Keratinocyte (primary cell): ENCODE data around the gene PARD3. TPM values are rescaled to one million over a fixed set of nuclear protein-coding genes. Genes with fewer than 3 reads are reported as not detected.

Source experiments
- DNase-seq: peaks from one replicate; pipeline ENCODE4 v3.0.0-alpha.2; 2011; ENCODE audit warnings: low read depth, missing footprints, low spot score
- FAIRE-seq: peaks from 2 replicates; lab custom pipeline; 2011; peaks lifted over from hg19 to GRCh38; lab: Jason Lieb, UNC
- H2AFZ ChIP-seq: 2 replicates; pipeline ENCODE4 v1.6.0; 2012; ENCODE audit warnings: low read length, control low read depth, inconsistent platforms; ENCODE audit not compliant: control insufficient read depth
- H3K27ac ChIP-seq: 2 replicates; pipeline ENCODE4 v1.5.1; 2011; ENCODE audit warnings: low read length; ENCODE audit not compliant: control insufficient read depth, insufficient read depth
- H3K27me3 ChIP-seq: 3 replicates; pipeline ENCODE4 v1.6.0; 2011; ENCODE audit warnings: low read length; ENCODE audit not compliant: control insufficient read depth, insufficient read depth; ENCODE audit errors: extremely low read depth
- H3K36me3 ChIP-seq, 2 experiments: 2 replicates in 1 of 2; 3 replicates in 1 of 2; pipeline ENCODE4 v1.5.1; 2011; ENCODE audit warnings: low read length in 2 of 2, mild to moderate bottlenecking in 1 of 2; ENCODE audit not compliant: control insufficient read depth in 2 of 2, insufficient read depth in 2 of 2; ENCODE audit errors: extremely low read depth in 1 of 2
- H3K4me1 ChIP-seq: 3 replicates; pipeline ENCODE4 v1.5.1; 2011; ENCODE audit warnings: low read length; ENCODE audit not compliant: control insufficient read depth, insufficient read depth; ENCODE audit errors: extremely low read depth
- H3K4me2 ChIP-seq: 3 replicates; pipeline ENCODE4 v1.6.0; 2011; ENCODE audit warnings: low read depth, low read length; ENCODE audit not compliant: control insufficient read depth, insufficient read depth; ENCODE audit errors: extremely low read depth
- H3K4me3 ChIP-seq, 3 experiments: fragments of 200-600 bp in 1 of 3; sonication (generic) in 1 of 3; 2 replicates in 2 of 3; 3 replicates in 1 of 3; pipeline ENCODE4 v1.5.1; 2011 to 2016; ENCODE audit warnings: low read length in 3 of 3, mild to moderate bottlenecking in 3 of 3, control low read depth in 2 of 3, inconsistent platforms in 1 of 3, low read depth in 1 of 3, mixed read lengths in 1 of 3, mixed run types in 1 of 3, moderate library complexity in 1 of 3; ENCODE audit not compliant: control insufficient read depth in 2 of 3, insufficient read depth in 2 of 3; ENCODE audit errors: extremely low read depth in 1 of 3
- H3K79me2 ChIP-seq: 2 replicates; pipeline ENCODE4 v1.6.0; 2012; ENCODE audit warnings: low read length; ENCODE audit not compliant: control insufficient read depth, insufficient read depth
- H3K9ac ChIP-seq: 3 replicates; pipeline ENCODE4 v1.6.0; 2011; ENCODE audit warnings: low read length; ENCODE audit not compliant: control insufficient read depth, insufficient read depth; ENCODE audit errors: extremely low read depth
- H3K9me1 ChIP-seq: 3 replicates; pipeline ENCODE4 v1.6.0; 2011; ENCODE audit warnings: low read length; ENCODE audit not compliant: control insufficient read depth, insufficient read depth; ENCODE audit errors: extremely low read depth
- H3K9me3 ChIP-seq: 2 replicates; pipeline ENCODE4 v1.5.1; 2012; ENCODE audit warnings: low read depth, low read length; ENCODE audit not compliant: control insufficient read depth
- H4K20me1 ChIP-seq: 3 replicates; pipeline ENCODE4 v1.6.0; 2011; ENCODE audit warnings: low read length; ENCODE audit not compliant: control insufficient read depth, insufficient read depth; ENCODE audit errors: extremely low read depth
- EZH2 ChIP-seq: IDR thresholded peaks from one replicate; pipeline ENCODE4 v1.6.1; 2012; ENCODE audit warnings: inconsistent platforms, mild to moderate bottlenecking, low read length, moderate library complexity
- dilution Hi-C: fragments of 300-500 bp; cut with MboI; formaldehyde crosslinking; loops from one replicate; pipeline ENCODE4 v1.7.0; 2020; ENCODE audit warnings: low sequenced_read_pairs; ENCODE audit not compliant: extremely low pct_ligation_motif_present
- polyA plus RNA-seq, 5 experiments: library from polyadenylated mRNA; depleted of rRNA in 3 of 5; stranded (reverse) in 3 of 5; stranded (forward) in 1 of 5; unstranded in 1 of 5; fragments of >200 nt; gene quantifications; 1 replicate in 1 of 5; 2 replicates in 3 of 5; 3 replicates in 1 of 5; pipeline versions ENCODE4 v1.2.1 to v1.2.3, GENCODE V29; 2011 to 2012; ENCODE audit warnings: missing spikeins in 2 of 5, low read depth in 1 of 5, low replicate concordance in 1 of 5
- TF ChIP-seq, protein P1 (sequence below), 3 experiments: IDR thresholded peaks in 1 of 3; conservative IDR thresholded peaks in 1 of 3; optimal IDR thresholded peaks in 1 of 3; 2 replicates in 2 of 3; 3 replicates in 1 of 3; pipeline versions ENCODE3 to v1.5.1; 2011; ENCODE audit warnings: low read length in 3 of 3, mild to moderate bottlenecking in 3 of 3, moderate library complexity in 2 of 3, control low read depth in 1 of 3, inconsistent platforms in 1 of 3; ENCODE audit not compliant: insufficient read depth in 2 of 3; ENCODE audit errors: extremely low read depth in 1 of 3

PARD3 gene
- polyA plus RNA-seq, 1 donor (not counting 4 experiments of a cell fraction or from before 2014, with no cell fraction given): 46.4 TPM

- Histone ChIP-seq H3K9ac (no peak overlapping the region), H3K9me3 (no peaks in the 10 kb centered on the region), H3K36me3 (no peaks in the 10 kb centered on the region), H4K20me1 (no peaks in the 10 kb centered on the region), H2AFZ (no peak overlapping the region), H3K79me2 (peaks cover 36% of the 10 kb centered on the region), H3K9me1 (no peaks in the 10 kb centered on the region), H3K4me2 (no peak overlapping the region), H3K27ac (no peak overlapping the region), H3K27me3 (no peaks in the 10 kb centered on the region), H3K4me1 (peaks cover 12% of the 10 kb centered on the region), H3K4me3 (no peak overlapping the region)
- FAIRE-seq (no peak), DNase-seq (no peak)
- dilution Hi-C loops: no loop called here
- no peak for TF ChIP-seq EZH2
- TF ChIP-seq, protein P1, sequence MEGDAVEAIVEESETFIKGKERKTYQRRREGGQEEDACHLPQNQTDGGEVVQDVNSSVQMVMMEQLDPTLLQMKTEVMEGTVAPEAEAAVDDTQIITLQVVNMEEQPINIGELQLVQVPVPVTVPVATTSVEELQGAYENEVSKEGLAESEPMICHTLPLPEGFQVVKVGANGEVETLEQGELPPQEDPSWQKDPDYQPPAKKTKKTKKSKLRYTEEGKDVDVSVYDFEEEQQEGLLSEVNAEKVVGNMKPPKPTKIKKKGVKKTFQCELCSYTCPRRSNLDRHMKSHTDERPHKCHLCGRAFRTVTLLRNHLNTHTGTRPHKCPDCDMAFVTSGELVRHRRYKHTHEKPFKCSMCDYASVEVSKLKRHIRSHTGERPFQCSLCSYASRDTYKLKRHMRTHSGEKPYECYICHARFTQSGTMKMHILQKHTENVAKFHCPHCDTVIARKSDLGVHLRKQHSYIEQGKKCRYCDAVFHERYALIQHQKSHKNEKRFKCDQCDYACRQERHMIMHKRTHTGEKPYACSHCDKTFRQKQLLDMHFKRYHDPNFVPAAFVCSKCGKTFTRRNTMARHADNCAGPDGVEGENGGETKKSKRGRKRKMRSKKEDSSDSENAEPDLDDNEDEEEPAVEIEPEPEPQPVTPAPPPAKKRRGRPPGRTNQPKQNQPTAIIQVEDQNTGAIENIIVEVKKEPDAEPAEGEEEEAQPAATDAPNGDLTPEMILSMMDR (optimal IDR thresholded peaks at IDR 0.05 in 1 of 3, IDR thresholded peaks at IDR 0.05 in 1 of 3, conservative IDR thresholded peaks at IDR 0.05 in 1 of 3; ENCODE audit: extremely low read depth in 1 of 3, insufficient read depth in 2 of 3, low read length in 3 of 3): no peak
Observed at GRCh38 chr10:34612938-34613337, 202.2 kb downstream of the PARD3 start.

DNA sequence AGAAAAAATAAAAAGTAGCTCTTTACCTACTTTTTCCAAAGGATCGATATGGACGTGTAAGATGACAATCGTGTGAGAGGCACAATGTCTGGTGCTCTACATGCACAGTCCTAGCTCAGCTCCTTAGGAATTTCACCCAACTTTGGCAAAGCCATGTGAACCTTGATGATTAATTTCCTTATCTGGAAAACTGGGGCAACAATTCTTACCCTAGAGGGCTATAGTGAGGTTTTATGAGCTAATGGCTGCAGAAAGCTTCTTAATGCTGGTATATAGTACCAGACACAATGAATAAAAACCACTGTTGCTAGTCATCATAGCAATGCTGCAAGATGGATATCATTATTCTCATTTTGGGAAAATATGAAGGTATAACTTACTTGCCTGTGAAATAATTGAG, 202.7 kb downstream of the PARD3 start:
- H3K4me1 ChIP-seq: peaks cover 12% of the 10 kb centered on the region
- no peaks in the 10 kb centered on the region for H3K9me3 ChIP-seq
- no peak overlapping the region for H2AFZ ChIP-seq
- FAIRE-seq (no peak), DNase-seq (peak; percentile 7)
- no peaks in the 10 kb centered on the region for H3K9me1 ChIP-seq
- peaks cover 34% of the 10 kb centered on the region for H3K79me2 ChIP-seq
- dilution Hi-C loops: no loop called here
- TF ChIP-seq, protein P1 (optimal IDR thresholded peaks at IDR 0.05 in 1 of 3, IDR thresholded peaks at IDR 0.05 in 1 of 3, conservative IDR thresholded peaks at IDR 0.05 in 1 of 3; ENCODE audit: extremely low read depth in 1 of 3, insufficient read depth in 2 of 3, low read length in 3 of 3): no peak
- TF ChIP-seq EZH2: no peak
- H3K4me2 ChIP-seq: no peak overlapping the region
- no peaks in the 10 kb centered on the region for H3K27me3 ChIP-seq
- H4K20me1 ChIP-seq: no peaks in the 10 kb centered on the region
- no peak overlapping the region for H3K27ac ChIP-seq
- H3K36me3 ChIP-seq: no peaks in the 10 kb centered on the region
- no peak overlapping the region for H3K9ac ChIP-seq
- H3K4me3 ChIP-seq: no peak overlapping the region
